GM19043 (cell line): Measurements from ENCODE around the gene TYRP1.
"Not testable (repeated sequence)": the region's sequence is repeated elsewhere in the genome, so short reads cannot be mapped to it uniquely, and the experiment has no call there.

Experiments used
- ATAC-seq: cut with Tn5 transposase; IDR thresholded peaks from one replicate; pipeline ENCODE4 v1.9.1; 2021; ENCODE audit warnings: low read depth; ENCODE audit not compliant: unreplicated experiment

Gene TYRP1

GRCh38 chr9:12693141-12693540, at the start of gene TYRP1:
Gene TYRP1, plus strand, starts transcription at chr9:12693385. Its CDS starts 612 bp downstream, at chr9:12693997.
- ATAC-seq, result no peak

- no peak for ATAC-seq
These were observed 49.5 kb upstream of the TYRP1 start for GRCh38 chr9:12643686-12644085.

- no peak for ATAC-seq
These were observed 44.3 kb upstream of the TYRP1 start for GRCh38 chr9:12648925-12649324.

DNA sequence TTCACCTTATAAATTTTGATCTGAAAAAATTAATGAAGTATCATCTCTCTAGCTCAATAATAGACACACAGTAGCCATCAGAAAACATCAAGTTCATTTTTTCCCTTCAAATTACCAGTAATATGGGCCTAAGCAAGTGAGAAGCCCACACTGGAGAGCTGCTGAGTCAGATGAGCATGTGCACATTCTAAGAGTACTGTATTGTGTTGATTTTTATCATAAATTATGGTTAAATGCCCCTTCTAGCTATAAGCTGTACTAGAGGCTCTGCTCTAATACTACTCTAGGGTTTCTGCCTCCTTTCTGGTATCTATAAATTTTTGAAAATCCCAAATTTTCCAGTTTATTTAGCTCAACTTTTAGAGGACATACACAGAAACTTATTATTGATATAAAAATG, 42.1 kb upstream of the TYRP1 start:
- ATAC-seq, result no peak

DNA sequence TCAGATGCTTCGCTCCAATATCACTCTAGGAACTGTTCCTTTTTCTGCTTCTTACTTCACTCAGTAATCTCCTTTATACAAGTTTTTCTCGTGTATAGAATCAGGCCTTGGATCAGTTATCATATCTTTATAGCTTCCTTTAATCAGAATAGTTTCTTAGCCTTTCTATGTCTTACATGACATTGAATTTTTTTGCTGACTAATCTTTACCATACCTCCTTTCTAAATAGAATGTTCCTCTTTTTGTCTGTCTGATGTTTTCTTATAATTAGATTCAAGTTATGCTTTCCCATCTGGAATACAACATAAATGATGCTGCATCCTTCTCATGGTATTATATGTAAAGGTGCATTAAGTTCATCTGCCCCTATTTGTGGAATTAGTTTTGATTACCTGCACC, 40.2 kb upstream of the TYRP1 start:
- ATAC-seq, result no peak

DNA sequence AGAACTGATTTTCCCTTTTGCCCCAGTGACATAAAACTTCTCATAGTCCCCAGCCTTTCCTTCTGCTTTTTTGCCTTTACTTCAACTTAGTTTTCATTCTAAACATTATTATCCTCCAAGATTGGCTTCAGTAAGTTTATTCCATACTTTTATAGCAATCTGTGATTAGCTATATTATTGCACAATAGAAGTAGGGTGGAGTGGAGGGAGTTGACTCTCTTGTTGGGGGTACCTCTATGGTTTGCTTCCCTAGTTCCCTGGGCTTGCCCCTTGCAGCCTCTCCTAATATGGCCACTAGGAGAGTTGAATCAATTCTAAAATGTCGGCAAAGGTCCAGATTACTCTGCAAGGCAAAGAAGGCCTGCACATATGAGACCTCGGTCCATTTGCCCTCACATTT, 36.4 kb upstream of the TYRP1 start:
- ATAC-seq, result no peak

DNA sequence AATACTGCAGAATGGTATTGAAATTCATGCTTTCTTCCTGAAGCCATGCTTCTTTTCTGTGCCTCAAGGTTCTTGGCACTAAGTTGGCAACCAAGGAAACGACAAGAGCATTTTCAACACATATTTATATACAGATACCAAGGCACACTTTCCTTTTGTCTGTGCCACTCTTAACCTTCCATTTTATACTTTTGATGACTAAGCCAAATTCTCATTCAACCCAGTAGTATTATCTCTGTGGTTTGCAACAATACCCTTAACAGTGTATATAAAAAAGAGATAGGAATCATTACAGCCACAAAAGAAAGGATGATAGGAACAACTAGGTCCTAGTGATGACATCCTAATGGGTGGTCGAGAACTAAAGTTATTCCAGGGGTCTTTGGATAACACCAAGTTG, 36.0 kb upstream of the TYRP1 start:
- no peak for ATAC-seq

DNA sequence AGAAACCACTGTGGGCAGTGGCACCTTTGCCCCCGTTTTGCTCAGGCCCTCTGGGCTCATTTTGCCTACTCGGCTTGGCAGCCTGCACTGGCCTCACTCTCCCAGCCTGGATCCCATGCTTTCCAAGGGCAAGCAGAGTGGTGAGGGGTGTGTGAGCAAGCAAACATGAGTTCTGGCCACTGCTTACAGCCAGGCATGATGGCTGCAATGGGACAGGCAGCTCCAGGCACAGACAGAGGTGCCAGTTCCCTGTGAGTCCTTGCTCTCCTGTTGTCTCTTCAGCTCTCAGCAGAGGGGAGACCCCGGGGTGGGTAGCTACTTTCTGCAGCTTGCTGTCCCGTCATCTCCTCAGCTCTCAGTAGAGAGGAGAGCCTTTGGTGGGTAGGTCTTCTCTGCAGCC, 35.2 kb upstream of the TYRP1 start:
- no peak for ATAC-seq

- ATAC-seq, result no peak
These were observed 34.5 kb upstream of the TYRP1 start for GRCh38 chr9:12658531-12659209.

GRCh38 chr9:12659220-12659619, 34.0 kb upstream of the TYRP1 start:
- ATAC-seq, result no peak

- no peak for ATAC-seq
These were observed 26.4 kb upstream of the TYRP1 start for GRCh38 chr9:12666813-12667212.

- ATAC-seq, result no peak
These were observed 25.3 kb upstream of the TYRP1 start for GRCh38 chr9:12667892-12668291.

- no peak for ATAC-seq
These were observed 23.2 kb upstream of the TYRP1 start for GRCh38 chr9:12670006-12670405.

DNA sequence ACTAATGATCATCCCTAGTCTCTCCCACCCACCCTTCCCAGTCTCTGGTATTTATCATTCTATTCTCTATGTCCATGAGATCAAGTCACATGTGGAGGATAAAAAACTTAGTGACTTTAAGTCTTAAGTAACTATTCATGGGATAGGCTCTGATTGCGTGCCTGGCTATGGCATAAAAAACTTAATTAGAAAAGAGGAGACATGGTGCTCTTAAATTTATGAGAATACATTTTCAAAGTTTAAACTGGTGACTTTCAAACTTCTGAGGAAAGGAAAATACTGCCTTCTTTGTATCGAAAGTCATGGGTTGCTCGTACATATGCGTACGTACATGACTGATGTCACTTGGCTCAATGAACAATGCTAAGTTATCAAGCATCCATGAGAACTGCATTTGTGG, 18.2 kb upstream of the TYRP1 start:
- no peak for ATAC-seq

DNA sequence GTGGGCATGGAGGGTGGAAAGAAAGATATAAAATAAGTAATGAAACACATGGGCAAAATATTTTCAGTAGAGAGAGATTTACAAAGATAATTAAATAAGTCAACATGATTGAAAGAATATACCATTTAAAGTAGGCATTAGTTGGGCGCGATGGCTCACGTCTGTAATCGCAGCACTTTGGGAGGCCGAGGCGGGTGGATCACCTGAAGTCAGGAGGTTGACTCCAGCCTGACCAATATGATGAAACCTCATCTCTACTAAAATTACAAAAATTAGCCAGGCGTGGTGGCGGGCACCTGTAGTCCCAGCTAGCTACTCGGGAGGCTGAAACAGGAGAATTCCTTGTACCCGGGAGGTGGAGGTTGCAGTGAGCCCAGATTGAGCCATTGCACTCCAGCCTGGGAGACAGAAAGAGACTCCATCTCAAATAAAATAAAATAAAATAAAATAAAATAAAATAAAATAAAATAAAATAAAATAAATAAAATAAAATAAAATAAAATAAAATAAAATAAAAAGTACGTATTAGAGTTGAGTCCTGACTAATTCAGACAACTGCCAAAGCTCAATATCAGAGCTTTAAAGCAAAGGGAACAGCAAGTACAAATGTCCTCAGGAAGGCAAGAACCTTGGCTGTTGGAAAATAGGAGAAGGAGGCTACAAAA, 15.6 kb upstream of the TYRP1 start:
- not testable (repeated sequence) for ATAC-seq

GRCh38 chr9:12680341-12680740, 12.8 kb upstream of the TYRP1 start:
- ATAC-seq, result no peak

DNA sequence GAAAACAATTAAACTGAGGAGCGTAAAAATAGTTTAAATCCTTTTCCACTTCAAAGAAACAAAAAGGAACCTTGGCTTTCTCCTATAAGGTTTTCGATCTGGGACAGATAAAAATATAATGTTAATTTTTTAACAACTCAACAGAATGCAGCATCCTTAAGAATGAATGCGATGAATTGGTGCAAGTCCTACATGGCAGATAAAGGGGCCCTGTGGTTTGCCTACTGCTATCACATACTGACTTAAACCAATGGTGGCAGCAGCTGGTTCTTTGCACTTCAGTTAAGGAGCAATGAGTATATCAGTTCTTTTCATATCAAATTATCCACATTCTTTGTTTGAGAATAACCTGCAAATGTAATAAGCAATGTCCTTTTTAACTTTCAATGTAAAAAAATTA, 12.4 kb upstream of the TYRP1 start:
- ATAC-seq, result no peak

DNA sequence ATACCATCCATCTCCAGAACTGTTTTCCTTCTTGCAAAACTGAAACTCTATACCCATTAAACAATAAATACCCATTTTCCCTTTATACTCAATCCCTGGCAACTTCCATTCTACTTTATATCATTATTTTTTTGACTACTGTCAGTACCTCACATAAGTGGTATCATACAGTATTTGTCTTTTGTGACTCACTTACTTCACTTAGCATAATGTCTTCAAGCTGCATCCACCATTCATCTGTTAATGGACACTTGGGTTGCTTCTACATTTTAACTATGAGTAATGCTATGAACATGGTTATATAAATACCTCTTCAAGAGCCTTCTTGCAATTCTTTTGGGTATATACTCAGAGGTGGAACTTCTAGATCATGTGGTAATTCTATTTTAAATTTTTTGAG, 11.6 kb upstream of the TYRP1 start:
- ATAC-seq, result no peak

- no peak for ATAC-seq
These were observed 8.2 kb upstream of the TYRP1 start for GRCh38 chr9:12684974-12685373.

DNA sequence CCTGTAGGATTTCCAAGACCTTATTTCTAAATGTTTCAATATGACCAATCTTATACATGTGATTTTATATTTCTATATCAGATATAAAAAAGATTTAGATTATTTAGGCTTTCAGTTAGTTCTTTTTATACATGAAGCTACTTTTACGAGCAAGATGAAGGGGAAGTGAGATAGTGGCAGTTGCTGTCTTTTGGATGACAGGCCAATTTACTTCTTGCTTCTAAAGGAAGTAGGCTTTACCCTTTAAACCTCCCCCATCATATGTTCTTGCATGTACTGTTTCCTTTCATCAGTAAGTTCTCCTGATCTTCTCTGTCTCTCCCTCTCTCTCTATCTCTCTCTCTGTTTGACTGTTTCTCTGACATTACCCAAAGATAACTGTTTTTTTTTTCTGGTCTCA, 4.0 kb upstream of the TYRP1 start:
- ATAC-seq, result no peak

DNA sequence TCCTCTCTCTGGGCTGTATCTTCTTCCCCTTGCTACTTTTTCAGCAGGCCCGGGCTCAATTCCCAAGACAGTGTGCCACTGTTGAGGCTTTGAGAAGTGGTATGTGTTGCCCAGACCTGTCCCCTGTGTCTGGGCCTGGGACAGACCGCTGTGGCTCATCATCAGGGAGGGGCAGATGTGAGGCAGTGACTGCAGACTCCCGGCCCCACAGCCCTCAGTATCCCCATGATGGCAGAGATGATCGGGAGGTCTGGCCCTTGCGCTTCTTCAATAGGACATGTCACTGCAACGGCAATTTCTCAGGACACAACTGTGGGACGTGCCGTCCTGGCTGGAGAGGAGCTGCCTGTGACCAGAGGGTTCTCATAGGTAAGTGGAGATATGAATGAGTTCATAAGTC, 828 bp downstream of the TYRP1 start:
- no peak for ATAC-seq

DNA sequence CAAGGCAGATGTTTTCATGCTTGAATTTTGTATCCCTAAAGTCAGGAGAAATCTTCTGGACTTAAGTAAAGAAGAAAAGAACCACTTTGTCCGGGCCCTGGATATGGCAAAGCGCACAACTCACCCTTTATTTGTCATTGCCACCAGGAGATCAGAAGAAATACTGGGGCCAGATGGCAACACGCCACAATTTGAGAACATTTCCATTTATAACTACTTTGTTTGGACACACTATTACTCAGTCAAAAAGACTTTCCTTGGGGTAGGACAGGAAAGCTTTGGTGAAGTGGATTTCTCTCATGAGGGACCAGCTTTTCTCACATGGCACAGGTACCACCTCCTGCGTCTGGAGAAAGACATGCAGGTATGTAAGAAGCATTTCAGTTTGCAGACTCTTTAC, 2.3 kb downstream of the TYRP1 start:
- ATAC-seq, result no peak
